GM19467 (cell line): ENCODE data around the gene PTCHD1.

ENCODE experiments used
- ATAC-seq: cut with Tn5 transposase; IDR thresholded peaks from one replicate; pipeline ENCODE4 v1.9.1; 2021; ENCODE audit warnings: mild to moderate bottlenecking, moderate library complexity; ENCODE audit not compliant: unreplicated experiment

The PTCHD1 gene

GRCh38 chrX:23344904-23345271 lies 10.2 kb downstream of the PTCHD1 start:
- no peak for ATAC-seq

- ATAC-seq: no peak
Observed at GRCh38 chrX:23356189-23356588, 21.5 kb downstream of the PTCHD1 start.

GRCh38 chrX:23364416-23364815 lies 29.8 kb downstream of the PTCHD1 start:
- no peak for ATAC-seq

GRCh38 chrX:23365541-23365940 lies 30.9 kb downstream of the PTCHD1 start:
- ATAC-seq: no peak

- ATAC-seq: no peak
Observed at GRCh38 chrX:23366914-23367313, 32.3 kb downstream of the PTCHD1 start.

- no peak for ATAC-seq
Observed at GRCh38 chrX:23369027-23369426, 34.4 kb downstream of the PTCHD1 start.

GRCh38 chrX:23372220-23372902 lies 37.7 kb downstream of the PTCHD1 start:
- no peak for ATAC-seq

- no peak for ATAC-seq
Observed at GRCh38 chrX:23373129-23373804, 38.6 kb downstream of the PTCHD1 start.

GRCh38 chrX:23374291-23374690 lies 39.6 kb downstream of the PTCHD1 start:
- no peak for ATAC-seq

GRCh38 chrX:23376581-23376980 lies 41.9 kb downstream of the PTCHD1 start:
- ATAC-seq: no peak

- ATAC-seq: no peak
Observed at GRCh38 chrX:23380581-23380980, 45.9 kb downstream of the PTCHD1 start.

- no peak for ATAC-seq
Observed at GRCh38 chrX:23381099-23382087, 46.7 kb downstream of the PTCHD1 start.

GRCh38 chrX:23382572-23382971 lies 47.9 kb downstream of the PTCHD1 start:
- no peak for ATAC-seq

- no peak for ATAC-seq
Observed at GRCh38 chrX:23383411-23383810, 48.8 kb downstream of the PTCHD1 start.

- no peak for ATAC-seq
Observed at GRCh38 chrX:23385242-23385641, 50.6 kb downstream of the PTCHD1 start.

- ATAC-seq: no peak
Observed at GRCh38 chrX:23386260-23386659, 51.6 kb downstream of the PTCHD1 start.

- ATAC-seq: no peak
Observed at GRCh38 chrX:23386726-23387125, 52.1 kb downstream of the PTCHD1 start.

GRCh38 chrX:23387550-23388184 lies 53.0 kb downstream of the PTCHD1 start:
- ATAC-seq: no peak

- no peak for ATAC-seq
Observed at GRCh38 chrX:23389196-23389792, 54.6 kb downstream of the PTCHD1 start.

GRCh38 chrX:23390979-23391378 lies 56.3 kb downstream of the PTCHD1 start:
- ATAC-seq: no peak

- no peak for ATAC-seq
Observed at GRCh38 chrX:23392195-23392594, 57.5 kb downstream of the PTCHD1 start.
